Measurements from ENCODE around the gene NELL1. TPM values are rescaled to one million over a fixed set of nuclear protein-coding genes. Genes with fewer than 3 reads are reported as not detected.

Gene NELL1
- total RNA-seq, 1 experiment from 2014 or later = not detected

GRCh38 chr11:21198498-21198897, 529.1 kb downstream of the NELL1 start:
- no peaks in the 10 kb centered on the region for H3K27me3 ChIP-seq (ENCODE audit: control insufficient read depth, insufficient read depth, low read length)
- in situ Hi-C loops (cut with HindIII; ENCODE audit: low pct_unique_long_range_greater_than_20kb, low sequenced_read_pairs) = no loop called here
- no peaks in the 10 kb centered on the region for H3K4me1 ChIP-seq (ENCODE audit: control insufficient read depth, insufficient read depth, low read length)
- TF ChIP-seq TCF7L2 (IDR thresholded peaks at IDR 0.05; ENCODE audit: low read depth, low read length) = no peak
- BruUV-seq (replicated peaks) = no TSS peak
- no peak overlapping the region for H3K27ac ChIP-seq (ENCODE audit: low read length)
- H3K9me3 ChIP-seq (ENCODE audit: control insufficient read depth, insufficient read depth, low read depth, low read length) = no peaks in the 10 kb centered on the region
- ChIA-PET POLR2A (no interaction called here), CTCF (no interaction called here)
- DNase-seq (ENCODE audit: low read depth, low spot score) = no peak
- H3K36me3 ChIP-seq (ENCODE audit: control insufficient read depth, insufficient read depth, low read length) = no peaks in the 10 kb centered on the region
- intact Hi-C loops (cut with micrococcal nuclease; ENCODE audit: unreplicated experiment) = no loop called here
- no peak overlapping the region for H3K4me3 ChIP-seq (ENCODE audit: low read depth in 2 of 2, low read length in 2 of 2)
- no peak for ATAC-seq

- no peak for ATAC-seq
- H3K36me3 ChIP-seq (ENCODE audit: control insufficient read depth, insufficient read depth, low read length) = no peaks in the 10 kb centered on the region
- ChIA-PET POLR2A (no interaction called here), CTCF (no interaction called here)
- in situ Hi-C loops (cut with HindIII; ENCODE audit: low pct_unique_long_range_greater_than_20kb, low sequenced_read_pairs) (no loop called here), intact Hi-C loops (cut with micrococcal nuclease; ENCODE audit: unreplicated experiment) (no loop called here)
- BruUV-seq (replicated peaks) = no TSS peak
- no peaks in the 10 kb centered on the region for H3K27me3 ChIP-seq (ENCODE audit: control insufficient read depth, insufficient read depth, low read length)
- H3K27ac ChIP-seq (ENCODE audit: low read length) = no peak overlapping the region
- no peak for DNase-seq (ENCODE audit: low read depth, low spot score)
- no peaks in the 10 kb centered on the region for H3K9me3 ChIP-seq (ENCODE audit: control insufficient read depth, insufficient read depth, low read depth, low read length)
- TF ChIP-seq CTCF (IDR thresholded peaks at IDR 0.05) (no peak), TCF7L2 (IDR thresholded peaks at IDR 0.05; ENCODE audit: low read depth, low read length) (no peak)
- no peak overlapping the region for H3K4me3 ChIP-seq (ENCODE audit: low read depth in 2 of 2, low read length in 2 of 2)
- H3K4me1 ChIP-seq (ENCODE audit: control insufficient read depth, insufficient read depth, low read length) = no peaks in the 10 kb centered on the region
Observed at GRCh38 chr11:21205205-21205604, 535.8 kb downstream of the NELL1 start.

GRCh38 chr11:21225860-21226259, 556.5 kb downstream of the NELL1 start:
- H3K4me3 ChIP-seq (ENCODE audit: low read depth in 2 of 2, low read length in 2 of 2) = no peak overlapping the region
- ATAC-seq (no peak), DNase-seq (ENCODE audit: low read depth, low spot score) (no peak)
- H3K4me1 ChIP-seq (ENCODE audit: control insufficient read depth, insufficient read depth, low read length) = no peaks in the 10 kb centered on the region
- TF ChIP-seq CTCF (IDR thresholded peaks at IDR 0.05) (no peak), REST (IDR thresholded peaks at IDR 0.05; ENCODE audit: insufficient read depth in 1 of 2, low read depth in 2 of 2, low read length in 1 of 2) (no peak), POLR2AphosphoS5 (IDR thresholded peaks at IDR 0.05; ENCODE audit: low read depth, low read length) (no peak), SIN3A (IDR thresholded peaks at IDR 0.05; ENCODE audit: borderline replicate concordance, insufficient read depth, low read depth, low read length) (no peak), TCF7L2 (IDR thresholded peaks at IDR 0.05; ENCODE audit: low read depth, low read length) (no peak)
- no TSS peak for BruUV-seq (replicated peaks)
- H3K27ac ChIP-seq (ENCODE audit: low read length) = no peak overlapping the region
- intact Hi-C loops (cut with micrococcal nuclease; ENCODE audit: unreplicated experiment) (no loop called here), in situ Hi-C loops (cut with HindIII; ENCODE audit: low pct_unique_long_range_greater_than_20kb, low sequenced_read_pairs) (no loop called here)
- H3K36me3 ChIP-seq (ENCODE audit: control insufficient read depth, insufficient read depth, low read length) = no peaks in the 10 kb centered on the region
- CTCF ChIA-PET = no interaction called here
- POLR2A ChIA-PET = no interaction called here
- no peaks in the 10 kb centered on the region for H3K27me3 ChIP-seq (ENCODE audit: control insufficient read depth, insufficient read depth, low read length)
- H3K9me3 ChIP-seq (ENCODE audit: control insufficient read depth, insufficient read depth, low read depth, low read length) = no peaks in the 10 kb centered on the region
